NCI-H510A (cell line): ENCODE data around the gene PLB1.
"Not testable (repeated sequence)": the region's sequence is repeated elsewhere in the genome, so short reads cannot be mapped to it uniquely, and the experiment has no call there.

Experiments used
- DNase-seq: peaks from one replicate; lab custom pipeline; 2025; lab: John Stamatoyannopoulos, UW

Gene PLB1

GRCh38 chr2:28645553-28645952 is 149.7 kb downstream of the PLB1 start:
- no peak for DNase-seq

DNA sequence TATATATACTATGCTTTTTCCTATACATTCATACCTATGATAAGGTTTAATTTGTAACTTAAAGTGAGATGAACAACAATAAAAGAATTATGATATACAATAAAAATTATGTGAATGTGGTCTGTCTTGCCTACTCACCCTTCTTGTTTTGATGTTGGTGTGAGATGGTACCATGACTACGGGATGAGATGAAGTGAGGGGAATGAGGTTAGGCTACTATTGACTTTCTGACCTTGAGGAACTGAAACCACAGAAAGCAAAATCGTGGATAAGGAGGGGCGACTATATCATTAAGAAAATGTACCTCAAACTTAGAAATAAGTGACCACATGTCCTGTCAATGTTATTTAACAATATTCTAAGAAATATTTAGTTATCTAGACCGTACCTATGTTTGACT is 151.8 kb downstream of the PLB1 start:
- no peak for DNase-seq

- DNase-seq = no peak
Measured at GRCh38 chr2:28648147-28648546, 152.3 kb downstream of the PLB1 start.

- no peak for DNase-seq
Measured at GRCh38 chr2:28648671-28649395, 153.0 kb downstream of the PLB1 start.

- DNase-seq = no peak
Measured at GRCh38 chr2:28649481-28650265, 153.8 kb downstream of the PLB1 start.

DNA sequence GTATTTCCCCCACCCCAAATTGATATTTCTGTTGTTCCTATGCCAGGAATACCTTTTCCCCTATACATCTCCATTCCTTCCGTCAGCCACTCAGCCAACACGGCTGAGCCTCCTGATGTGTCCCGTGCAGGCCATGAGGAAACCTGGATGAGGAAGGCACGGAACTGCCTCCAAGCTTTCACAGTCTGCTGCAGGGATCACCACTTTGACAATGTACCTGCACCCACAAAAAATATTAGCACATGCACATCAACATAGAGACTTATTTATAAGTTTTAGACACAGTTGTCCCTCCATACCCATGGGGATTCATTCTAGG is 154.4 kb downstream of the PLB1 start:
- no peak for DNase-seq

- DNase-seq = no peak
Measured at GRCh38 chr2:28652217-28652616, 156.4 kb downstream of the PLB1 start.

DNA sequence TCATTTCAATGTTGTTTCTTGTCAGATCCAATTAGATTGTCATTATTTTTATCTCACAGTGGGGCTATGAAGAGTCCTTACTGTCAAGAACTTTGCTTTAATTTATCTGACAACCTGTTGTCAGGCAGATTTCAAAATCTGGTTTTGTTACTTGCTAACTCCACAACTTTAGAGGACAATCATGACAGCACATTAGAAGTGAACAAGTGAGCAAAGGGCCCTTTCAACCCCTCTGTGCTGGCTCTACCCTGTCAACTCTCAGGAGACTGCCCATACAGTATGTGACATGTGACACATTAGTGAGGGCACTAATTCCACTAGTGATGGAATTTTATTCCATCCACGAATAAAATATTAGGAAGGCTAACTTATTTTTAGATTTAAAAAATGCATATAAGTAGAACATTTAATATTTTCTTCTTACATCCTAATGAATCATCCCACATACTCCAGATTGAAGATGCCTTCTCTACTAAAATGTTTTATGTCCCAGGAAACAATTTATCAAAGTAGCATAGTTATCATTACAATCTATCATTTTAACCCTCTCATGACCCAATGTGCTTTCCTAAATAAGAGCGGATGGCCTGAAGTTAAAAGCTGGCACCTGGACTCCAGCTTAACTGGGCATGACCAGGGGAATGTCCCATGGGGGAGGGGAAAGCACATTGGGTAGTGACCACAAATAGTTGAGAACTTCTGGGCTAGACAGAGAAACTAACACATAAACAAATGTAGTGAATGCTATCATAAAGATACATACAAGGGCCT is 158.2 kb downstream of the PLB1 start:
- DNase-seq = no peak

DNA sequence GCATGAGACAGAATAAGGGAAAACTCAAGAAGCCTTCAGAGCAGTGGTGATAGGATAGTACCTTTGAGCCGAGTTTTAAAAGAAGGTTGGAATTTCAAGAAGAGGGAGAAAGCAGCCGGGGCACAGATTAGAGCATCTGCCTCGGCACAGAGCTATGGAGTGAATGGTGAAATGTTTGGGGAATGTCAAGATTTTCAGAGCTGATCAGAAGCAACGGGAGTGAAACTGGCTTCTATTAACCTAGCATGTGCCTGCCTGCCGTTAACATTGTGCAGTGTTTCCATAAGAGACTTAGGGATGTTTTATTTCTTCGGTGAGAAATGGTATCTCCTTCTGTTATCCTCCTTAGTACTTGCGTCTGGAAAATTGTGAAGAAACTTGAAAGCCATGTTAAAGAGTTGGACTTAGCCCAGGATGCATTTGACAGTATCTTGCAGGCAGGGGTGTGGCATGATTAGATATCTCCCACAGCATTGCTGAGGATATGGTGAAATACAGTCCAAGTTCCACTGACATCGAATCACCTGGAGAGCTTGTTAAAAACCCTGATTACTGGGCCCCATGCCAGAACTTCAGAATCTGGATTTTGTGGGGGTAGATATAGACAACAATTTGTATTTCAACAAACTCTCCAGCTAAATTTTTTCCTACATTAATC is 158.9 kb downstream of the PLB1 start:
- DNase-seq = no peak

DNA sequence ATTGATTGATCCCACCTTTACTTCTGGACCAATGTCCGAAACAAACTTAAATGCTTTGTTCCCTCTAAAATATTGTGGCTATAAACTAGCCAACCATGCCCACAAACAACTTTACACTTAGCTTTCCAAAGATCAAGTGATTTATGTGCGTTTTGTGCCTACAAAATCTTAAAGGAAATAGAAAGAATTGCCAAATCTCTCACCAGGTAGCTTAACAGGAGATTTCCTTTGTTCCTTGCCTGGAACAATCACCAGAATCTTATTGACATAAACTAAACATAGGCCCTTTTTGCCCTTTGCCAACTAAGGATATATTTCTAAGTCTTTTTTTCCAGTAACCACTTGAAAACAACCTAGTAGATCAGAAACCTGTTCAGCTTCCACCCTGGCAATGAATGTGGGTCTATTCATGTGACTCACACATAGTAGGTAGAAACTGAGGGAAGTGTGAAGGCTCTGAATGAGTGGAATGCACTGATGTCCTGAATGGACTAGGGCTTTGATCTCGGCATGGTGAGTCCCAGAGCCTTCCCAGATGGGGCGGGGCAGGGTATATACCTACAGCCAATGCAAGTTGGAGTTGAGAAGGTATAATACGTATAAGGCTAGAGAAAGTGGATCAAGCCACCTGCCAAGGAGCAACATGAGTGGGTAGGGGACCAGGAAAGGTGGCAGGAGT is 161.2 kb downstream of the PLB1 start:
- no peak for DNase-seq

- peak; percentile 9 for DNase-seq
Measured at GRCh38 chr2:28658369-28658768, 162.5 kb downstream of the PLB1 start.

DNA sequence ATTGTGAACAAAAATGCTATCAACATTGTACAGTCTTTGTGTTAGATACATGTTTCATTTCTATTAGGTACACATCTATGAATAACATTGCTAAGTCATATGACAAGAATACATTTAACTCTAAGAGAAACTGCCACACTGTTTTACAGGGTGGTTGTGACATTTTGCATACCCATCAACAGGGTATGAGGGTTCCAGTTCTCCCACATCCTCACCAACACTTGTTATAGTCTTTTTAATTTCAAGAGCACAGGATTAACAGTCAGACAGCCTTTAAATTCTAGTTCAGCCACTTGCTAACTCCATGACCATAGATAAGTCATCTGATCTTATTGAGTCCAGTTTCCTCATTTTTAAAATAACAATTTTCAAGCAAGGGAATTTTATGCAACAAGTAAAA is 163.3 kb downstream of the PLB1 start:
- DNase-seq = no peak

DNA sequence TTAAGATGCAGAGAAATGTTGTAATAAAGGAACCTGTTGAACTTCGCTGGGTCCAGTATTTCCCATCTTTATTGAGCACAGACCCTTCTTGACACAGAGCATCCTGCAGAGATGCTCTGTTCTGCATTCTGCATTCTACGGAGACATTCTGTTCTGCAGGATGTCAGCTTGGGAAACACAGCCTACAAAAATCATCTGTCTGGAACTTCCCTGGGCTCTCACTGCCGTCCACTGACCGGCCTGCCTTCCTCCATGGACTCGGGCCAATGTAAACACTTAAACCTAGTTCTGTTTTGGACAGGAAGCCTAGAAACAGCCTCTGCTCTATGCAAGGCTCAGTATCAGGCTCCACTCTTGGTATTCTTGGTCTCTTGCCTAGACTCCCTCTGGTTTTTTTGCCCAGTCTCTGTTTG is 165.7 kb downstream of the PLB1 start:
- no peak for DNase-seq

GRCh38 chr2:28662044-28662443 is 166.2 kb downstream of the PLB1 start:
- DNase-seq = no peak

GRCh38 chr2:28662468-28663181 is 166.8 kb downstream of the PLB1 start:
- DNase-seq = no peak

- DNase-seq = no peak
Measured at GRCh38 chr2:28663359-28663758, 167.5 kb downstream of the PLB1 start.

- DNase-seq = peak; percentile 7
Measured at GRCh38 chr2:28664120-28664842, 168.4 kb downstream of the PLB1 start.

DNA sequence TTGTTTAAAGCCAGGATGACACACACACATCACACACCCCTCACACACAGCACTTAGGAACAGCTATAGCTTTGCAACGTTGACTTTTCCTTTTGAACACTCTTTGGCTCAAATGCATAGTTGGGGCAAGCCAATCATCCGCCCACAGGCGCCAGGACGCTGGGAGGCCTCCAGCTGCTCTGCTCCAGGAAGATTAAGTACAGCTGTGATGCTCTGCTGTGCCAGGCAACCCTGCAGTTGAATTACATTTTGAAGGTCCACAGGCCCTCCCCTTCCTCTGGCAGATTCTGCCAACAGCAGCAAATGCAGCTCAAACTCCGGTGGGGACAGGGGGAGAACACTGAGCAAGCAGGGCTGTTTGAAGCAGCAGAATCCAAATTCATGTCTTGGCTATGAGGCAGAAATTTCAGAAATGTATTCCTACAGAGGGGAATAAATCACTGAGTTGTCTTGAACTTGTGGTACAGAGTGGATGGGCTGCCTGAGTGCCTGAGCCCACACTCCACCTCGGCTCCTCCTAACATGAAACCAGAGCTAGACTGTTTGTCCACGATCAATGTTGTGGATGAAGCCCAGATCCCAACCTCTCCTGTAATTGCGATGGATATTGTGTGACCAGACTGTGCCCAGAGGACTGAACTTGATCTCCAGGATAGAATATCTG is 169.3 kb downstream of the PLB1 start:
- DNase-seq = peak; percentile 19

DNA sequence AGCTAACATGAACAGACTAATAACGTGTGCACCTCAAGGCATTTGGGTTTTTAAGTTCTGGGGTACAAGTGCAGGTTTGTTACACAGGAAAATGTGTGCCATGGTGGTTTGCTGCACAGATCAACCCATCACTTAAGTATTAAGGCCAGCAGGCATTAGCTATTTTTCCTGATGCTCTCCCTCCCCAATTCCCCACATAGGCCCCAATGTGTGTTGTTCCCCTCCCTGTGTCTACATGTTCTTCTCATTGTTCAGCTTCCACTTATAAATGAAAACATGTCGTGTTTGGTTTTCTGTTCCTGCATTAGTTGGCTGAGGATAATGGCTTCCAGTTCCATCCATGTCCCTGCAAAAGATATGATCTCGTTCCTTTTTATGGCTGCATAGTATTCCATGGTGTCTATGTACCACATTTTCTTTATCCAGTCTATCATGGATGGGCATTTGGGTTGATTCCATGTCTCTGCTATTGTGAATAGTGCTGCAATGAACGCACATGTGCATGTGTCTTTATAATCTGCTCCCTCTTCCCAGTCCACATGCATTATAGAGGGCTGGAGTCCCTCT is 170.0 kb downstream of the PLB1 start:
- not testable (repeated sequence) for DNase-seq
